HTR-8/SVneo (cell line): ENCODE measurements around the gene MPZL2.

Experiments used
- DNase-seq: peaks from one replicate; pipeline ENCODE4 v3.0.0; 2011; ENCODE audit warnings: low spot score, mixed read lengths; ENCODE audit not compliant: insufficient read length
- FAIRE-seq: peaks from 2 replicates; lab custom pipeline; 2011; peaks lifted over from hg19 to GRCh38; lab: Jason Lieb, UNC

MPZL2 gene

DNA sequence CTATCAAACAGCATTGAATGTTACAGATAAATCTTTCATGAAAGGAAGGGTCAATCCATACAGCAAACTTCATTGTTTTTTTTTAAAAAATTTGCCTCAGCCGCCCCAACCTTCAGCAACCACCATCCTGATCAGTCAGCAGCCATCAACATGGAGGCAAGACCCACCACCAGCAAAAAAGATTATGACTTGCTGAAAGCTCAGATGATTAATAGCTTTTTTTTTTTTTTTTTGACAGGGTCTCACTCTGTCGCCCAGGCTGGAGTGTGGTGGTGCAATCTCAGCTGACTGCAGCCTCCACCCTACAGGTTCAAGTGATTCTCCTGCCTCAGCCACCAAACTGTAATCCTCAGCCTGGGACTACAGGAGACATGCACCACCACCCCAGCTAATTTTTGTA is 22.4 kb upstream of the MPZL2 start:
- FAIRE-seq, result no peak

DNA sequence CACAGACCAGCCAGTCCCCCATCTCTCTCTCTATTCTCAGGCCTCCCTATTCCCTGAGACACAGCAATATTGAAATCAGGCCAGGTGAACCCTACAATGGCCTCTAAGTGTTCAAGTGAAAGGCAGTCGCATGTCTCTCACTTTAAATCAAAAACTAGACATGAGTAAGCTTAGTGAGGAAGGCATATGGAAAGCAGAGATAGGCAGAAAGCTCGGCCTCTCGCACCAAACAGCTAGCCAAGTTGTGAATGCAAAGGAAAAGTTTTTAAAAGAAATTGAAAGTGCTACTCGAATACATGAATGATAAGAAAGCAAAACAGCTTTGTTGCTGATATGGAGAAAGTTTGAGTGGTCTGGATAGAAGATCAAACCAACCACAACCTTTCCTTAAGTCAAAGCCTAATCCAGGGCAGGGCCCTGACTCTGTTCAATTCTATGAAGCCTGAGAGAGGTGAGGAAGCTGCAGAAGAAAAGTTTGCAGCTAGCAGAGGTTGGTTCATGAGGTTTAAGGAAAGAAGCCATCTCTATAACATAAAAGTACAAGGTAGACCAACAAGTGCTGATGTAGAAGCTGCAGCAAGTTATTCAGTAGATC is 19.8 kb upstream of the MPZL2 start:
- DNase-seq (no peak), FAIRE-seq (no peak)

More for the DNA sequence above, 22.4 kb upstream of the MPZL2 start:
- no peak for DNase-seq

DNA sequence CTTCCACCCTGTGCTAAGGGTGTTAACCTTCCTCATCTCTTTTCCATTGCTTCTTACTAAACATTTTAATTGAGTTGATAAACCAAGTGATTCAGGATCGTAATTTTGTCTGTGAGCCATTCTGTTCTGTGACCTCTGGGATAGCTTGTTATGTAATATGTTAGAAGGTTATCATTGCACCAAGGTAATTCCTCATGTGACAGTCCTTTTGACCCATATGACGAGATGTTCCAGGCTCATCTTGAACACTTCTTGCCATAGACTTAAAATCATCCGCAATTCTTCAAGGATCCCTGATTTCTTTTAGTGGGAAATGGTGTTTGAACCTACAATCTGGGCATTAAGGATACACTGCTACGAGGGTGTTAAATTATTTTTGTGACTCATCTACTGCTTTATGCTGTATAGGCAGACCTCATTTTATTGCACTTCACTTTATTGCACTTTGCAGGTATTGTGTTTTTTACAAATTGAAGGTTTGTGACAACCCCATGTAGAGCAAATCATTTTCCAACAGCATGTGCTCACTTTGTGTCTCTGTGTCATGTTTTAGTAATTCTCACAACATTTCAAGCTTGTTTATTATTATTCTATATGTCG is 19.0 kb upstream of the MPZL2 start:
- peak; percentile 38 for FAIRE-seq
- no peak for DNase-seq

DNA sequence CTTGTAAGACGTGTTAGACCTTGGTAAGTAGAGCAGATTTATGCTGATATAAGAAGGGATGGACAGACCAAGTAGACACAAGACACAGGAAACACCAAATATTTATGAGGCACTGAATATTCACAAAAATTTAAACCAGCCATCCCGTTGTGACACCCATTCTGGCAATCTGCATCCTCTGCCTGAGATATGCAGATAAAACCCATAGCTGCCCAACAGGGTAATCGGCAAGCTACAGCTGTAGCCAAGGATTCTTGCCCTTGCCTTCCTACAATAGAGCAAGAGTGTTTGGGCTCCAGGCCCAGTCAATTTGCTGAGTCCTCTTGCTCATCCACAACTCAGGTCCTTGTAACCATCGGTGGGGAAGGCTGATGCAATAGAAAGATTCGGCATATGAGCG is 18.5 kb upstream of the MPZL2 start:
- FAIRE-seq, result no peak
- DNase-seq, result no peak

DNA sequence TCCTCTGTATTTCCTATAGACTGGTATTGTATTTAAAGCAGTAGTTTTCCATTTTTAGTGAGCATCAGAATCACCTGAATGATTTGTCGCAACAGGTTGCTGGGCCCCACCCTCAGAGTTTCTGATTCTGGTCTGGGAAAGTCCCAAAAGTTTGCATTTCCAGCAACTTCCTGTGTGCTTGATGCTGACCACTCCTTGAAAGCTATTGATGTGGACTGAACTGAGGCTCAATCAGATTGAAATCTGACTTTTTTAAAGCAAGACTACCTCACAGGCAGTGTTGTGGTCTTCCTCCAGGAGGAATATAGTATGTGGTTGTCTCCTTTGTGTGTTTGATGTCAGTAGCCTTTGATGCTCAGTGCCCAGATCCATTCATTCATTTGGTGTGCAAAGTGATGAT is 17.2 kb upstream of the MPZL2 start:
- DNase-seq, result no peak
- no peak for FAIRE-seq

DNA sequence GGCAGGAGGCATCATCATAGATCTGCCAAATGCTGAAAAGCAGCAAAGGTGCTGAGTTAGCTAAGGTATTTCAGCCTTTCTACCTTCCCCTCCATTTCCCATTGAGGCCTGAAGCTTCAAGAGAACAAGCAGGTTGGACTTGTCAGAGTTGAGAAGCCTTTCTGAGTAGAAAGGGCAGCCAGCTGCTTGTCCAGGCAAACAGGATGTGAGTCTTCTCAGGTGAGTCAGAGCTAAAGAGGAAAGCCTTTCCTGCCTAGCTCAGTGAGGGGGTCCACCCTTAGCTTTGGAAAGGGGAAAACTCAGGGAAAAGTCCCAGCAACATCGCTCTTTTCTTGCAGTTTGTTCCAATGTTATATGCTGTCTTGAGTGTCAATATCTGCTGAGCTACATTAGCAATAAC is 13.2 kb upstream of the MPZL2 start:
- FAIRE-seq, result no peak
- DNase-seq, result peak; percentile 24

DNA sequence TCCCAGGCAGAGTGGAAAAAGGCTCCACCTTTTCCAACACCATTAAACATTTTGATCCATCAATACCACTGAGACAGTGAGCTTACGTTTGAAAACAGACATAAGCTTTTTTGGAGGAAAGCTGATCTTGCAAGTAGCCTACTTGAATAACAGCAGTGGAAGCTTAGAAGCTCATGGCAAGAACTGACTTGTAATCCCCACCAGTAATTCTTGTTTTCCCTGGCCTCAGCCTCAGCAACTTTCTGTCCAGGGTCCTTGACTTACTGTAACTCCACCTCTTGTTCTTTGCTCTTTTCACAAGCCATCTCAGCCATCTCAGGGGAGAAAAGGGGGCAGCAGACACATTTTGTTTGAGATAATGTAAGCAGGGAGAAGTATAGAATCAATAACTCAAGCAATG is 12.3 kb upstream of the MPZL2 start:
- DNase-seq (no peak), FAIRE-seq (no peak)

DNA sequence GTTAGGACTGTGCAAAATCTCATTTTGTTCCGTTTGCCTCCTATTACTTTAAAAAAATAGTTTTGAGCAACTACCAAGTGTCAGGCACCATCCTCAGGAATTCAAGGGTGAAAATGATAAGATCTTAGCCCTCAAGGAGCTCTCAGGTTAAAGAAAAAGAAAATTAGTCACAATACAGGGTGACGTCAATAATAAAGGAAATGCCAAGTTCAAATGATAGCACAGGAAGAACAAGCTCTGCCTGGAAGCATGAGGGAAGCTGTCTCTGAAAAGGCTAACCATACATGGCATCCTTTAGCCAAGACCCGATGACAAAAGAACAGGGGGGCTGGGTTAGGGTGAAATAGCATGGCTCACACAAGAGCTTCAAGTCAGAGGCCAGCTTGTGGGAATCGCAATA is 11.1 kb upstream of the MPZL2 start:
- DNase-seq (peak; percentile 60), FAIRE-seq (no peak)

DNA sequence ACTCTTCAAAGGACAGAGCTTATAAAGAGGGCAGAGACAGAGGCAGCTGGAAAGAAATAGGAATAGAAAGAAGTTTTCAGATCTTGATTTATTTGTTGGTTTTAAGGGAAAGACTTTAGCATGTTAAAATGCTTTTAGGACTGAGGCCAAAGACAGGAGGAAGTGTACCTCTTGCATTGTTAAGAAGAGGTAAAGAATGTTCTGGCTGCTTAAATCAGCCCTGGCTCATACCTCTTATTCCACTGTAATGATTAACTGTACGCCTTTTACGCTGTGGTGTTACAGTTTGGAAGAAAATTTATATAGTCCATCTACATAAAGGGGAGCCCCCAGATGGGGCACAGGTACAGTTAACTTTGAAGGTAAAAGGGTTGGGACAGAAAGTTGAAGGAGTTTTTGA is 10.1 kb upstream of the MPZL2 start:
- FAIRE-seq (no peak), DNase-seq (no peak)

DNA sequence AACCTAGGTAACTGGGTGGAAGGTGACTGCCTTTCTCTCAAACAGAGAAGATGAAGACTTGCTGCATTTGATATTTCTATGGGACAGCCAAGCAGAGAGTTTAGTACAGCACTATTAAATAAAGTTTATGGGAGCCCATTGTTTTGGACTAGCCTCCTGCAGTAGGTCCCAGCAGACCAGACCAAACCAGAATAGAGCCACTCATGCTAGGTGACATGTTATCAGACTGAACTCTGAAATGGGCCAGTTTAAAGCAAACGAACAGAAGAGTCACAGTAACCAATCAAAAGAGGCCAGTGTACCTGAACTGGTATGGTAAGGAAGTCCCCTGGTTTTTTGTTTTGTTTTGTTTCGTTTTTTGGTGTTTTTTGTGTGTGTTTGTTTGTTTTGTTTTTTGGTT is 7.9 kb upstream of the MPZL2 start:
- FAIRE-seq (no peak), DNase-seq (no peak)

DNA sequence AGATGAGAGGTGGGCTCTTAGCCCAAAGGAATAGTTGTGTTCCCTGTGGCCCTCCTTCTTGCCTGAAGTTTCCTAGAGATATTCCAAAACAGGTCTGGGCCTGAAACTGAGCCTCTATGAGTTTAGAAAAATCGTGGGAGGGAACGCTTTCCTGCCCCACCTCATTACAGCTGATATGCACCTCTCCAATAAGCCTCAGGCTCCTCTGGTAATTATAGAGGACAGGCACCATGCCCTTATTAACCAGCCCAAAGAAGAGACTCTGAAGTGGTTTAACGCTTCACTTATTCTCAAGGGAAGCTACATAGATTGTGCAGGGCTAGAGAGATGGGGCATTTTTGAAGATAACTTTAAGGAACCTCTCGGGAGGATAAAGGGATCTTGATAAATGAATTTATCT is 3.4 kb upstream of the MPZL2 start:
- no peak for DNase-seq
- no peak for FAIRE-seq

DNA sequence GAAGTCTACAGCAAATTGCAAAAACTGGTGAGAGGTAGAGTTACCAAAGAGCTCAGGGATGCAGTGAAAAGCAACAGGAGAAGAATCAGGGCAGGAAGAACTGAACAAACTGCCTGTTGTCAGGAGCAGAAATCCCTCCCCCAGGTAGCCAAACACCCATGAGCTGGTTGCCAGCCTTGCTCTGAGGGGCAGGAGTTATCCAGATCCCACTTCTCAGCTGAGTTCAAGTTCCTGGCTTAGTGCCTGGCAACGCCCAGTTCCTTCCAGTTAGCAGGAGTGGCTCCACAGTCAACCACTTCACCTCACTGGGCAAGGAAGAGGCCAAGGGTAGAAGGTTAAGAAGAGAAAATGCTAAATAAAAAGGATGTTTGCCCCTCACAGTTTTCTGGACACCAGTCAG is 1.9 kb upstream of the MPZL2 start:
- DNase-seq (no peak), FAIRE-seq (no peak)

DNA sequence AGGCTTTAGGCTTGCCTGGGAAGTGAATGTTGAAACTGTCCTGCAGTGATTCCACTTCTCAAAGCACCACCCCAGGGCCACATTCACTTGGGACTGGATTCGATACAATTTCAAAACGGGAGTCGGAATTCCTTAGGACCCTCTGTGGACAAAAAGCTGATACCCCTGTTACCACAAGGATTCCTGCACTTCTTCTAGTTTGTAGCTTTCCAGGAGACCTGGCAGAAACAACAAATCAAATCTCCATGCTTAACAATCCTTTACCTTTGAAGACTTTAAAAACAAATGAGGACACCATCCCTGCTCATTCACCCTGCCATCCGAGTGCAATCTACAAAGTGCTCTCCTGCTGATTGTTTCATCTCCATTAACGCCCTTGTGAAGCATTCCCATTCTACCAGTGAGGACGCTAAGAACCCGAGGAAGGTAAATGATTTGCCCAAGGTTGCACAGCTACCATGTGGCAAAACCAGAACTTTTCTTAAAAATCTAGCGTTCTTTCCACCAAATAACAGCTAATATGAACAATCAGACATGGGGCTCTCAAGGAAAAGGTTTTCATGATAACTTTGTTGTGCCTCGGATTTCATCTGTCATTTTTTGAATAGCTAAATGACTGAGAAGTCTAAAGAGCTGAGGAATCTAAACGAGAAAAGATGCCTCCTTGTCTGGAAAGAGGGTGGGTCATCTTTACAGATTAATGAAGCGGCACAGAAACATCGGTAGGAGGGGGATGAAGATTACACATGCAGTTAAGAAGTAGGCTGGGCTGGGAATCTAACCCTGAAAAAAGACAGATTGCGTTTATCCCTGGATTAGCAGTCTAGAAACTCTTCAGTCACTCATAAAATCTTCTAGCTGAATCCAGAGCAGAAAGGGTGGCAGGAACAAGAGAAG is 720 bp upstream of the MPZL2 start:
- DNase-seq (no peak), FAIRE-seq (no peak)

DNA sequence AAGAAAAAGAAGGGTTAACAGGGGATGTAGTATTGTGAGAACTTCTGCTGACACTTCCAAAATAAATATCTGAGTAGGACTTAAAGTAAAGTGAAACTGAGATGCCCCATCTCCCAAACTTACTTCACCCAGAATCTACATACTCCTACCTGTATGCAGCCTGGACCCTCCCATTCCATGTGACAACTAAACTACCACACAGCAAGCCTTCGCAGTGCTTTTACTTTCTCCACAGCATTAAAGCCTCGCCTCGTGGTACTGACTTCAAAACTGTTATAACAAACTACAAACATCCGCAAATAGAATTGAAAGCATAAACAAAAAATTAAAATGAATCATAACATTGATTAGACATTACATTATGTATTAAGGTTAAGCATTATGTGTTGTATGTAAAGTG is 985 bp downstream of the MPZL2 start:
- no peak for DNase-seq
- no peak for FAIRE-seq

DNA sequence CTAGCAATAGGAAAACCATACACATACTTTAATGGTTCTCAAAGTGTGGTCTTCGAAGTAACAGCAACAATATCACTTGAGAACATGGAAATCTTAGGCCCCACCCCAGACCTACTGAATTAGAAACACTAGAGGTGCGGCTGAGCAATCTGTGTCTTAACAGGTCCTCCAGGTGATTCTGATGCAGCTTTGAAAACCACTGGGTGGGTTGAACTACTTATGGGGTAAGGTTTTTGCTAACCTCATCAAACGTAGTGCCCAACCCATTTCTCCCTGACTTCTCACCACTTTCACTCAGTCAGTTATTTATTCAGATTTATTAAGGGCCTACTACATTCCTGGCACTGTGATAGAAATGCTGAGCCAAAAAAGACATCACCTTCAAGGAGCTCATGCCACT is 3.7 kb downstream of the MPZL2 start:
- FAIRE-seq (no peak), DNase-seq (no peak)

DNA sequence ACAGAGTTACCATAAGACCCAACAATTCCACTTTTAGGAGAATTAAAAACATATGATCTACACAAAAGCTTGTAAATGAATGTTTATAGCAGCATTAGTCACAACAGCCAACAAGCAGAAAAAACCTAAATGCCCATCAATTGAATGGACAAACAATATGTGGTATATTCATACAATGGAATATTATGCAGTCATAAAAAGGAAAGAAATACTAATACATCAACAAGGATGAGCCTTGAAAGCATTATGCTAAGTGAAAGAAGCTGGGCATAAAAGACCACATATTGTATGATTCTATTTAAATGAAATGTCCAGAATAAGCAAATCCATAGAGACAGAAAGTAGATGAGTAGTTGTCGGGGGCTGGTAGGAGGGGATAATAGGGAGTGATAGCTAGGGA is 5.0 kb downstream of the MPZL2 start:
- FAIRE-seq (no peak), DNase-seq (no peak)

DNA sequence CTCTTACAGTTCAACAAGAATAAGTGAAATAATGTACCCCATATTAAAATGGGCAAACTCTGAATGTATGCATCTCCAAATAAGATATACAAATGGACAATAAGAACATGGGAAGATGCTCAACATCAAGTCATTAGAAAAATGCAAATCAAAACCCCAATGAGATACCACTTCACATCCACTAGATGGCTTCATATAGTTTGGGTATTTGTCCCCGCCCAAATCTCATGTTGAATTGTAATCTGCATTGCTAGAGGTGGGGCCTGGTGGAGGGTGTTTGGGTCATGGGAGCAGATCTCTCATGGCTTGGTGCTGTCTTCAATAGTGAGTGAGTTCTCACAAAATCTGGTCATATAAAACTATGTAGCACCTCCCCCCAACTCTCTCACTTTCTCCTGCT is 5.7 kb downstream of the MPZL2 start:
- DNase-seq, result no peak

DNA sequence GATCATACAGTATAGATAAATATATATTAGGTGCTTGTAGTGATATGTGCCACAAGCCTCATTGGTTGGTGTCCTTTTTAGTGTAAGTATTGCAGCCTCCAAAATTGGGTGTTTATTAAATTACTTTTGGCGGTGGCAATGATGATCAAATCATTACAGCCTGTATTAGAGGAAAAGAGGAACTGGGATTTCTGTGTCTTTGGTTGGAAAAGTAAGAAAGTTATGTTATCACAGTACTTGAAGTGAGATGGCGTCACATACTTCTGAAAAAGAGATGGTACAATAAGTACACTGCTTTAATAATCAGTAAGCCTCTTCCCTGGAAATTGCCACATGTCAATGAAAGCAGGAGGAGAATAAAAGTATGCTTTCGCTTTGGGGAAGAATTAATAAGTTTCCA is 11.4 kb downstream of the MPZL2 start:
- FAIRE-seq (no peak), DNase-seq (no peak)

More for the DNA sequence above, 5.7 kb downstream of the MPZL2 start:
- FAIRE-seq, result no peak

DNA sequence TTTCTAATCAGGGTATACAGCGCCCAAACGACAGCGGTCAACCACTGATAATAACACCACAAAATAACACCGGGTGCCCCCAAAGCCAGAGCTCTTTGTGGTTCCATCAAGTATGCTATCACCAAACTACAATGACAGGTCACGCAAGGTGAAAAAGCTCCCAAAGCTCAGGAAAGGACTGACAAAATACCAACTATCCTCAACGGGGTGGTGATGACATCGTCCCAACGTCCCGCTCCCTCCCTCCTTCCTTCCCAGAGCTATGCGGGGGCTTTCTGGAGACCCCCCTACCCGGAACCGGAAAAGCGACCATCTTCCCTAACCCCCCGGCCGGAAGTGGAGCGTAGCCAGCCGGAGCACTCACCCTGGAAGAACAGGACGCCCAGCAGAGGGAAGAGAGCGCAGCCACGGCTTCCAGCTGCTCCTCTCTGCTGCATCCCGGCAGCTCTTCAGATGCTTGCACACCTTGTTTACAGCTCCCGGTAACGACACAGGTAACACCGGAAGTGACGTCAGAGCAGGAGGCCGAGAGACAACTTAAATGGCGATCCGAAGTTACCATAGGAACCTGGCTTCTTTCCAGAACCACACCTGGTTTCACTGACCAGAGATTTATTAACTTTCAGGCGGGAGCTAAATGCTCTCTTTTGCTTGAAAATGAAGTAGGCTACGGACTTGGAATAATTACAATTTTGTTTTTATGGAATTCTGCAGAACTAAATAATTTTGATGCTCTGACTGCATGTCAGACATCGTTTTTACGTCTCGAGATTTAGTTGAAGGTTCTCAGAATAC is 12.0 kb downstream of the MPZL2 start, which contains the start of gene MPZL3:
MPZL3 (minus strand) TSS at position 508 of the 795 bp plus-strand sequence; CDS start at position 437, 71 bp downstream.
- peak; percentile 83 for FAIRE-seq

DNA sequence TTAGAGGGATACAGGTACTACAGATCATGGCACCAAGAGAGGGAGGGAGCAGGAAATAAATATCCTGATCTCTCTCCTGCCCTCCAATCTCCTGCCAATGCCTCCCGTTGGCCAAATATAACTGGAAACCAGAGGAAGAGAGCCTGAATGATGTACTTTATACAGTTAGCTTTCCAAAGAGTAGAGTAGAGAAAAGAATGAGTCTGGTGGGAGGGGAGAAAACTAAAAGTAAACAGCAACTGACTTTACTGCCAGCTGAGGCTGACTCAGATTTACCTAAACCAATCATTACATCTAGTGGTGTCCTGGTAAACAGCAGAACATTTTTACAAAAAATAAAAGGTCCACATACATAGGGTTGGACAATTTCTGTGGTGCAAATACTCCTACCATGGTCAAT is 17.1 kb downstream of the MPZL2 start:
- no peak for DNase-seq
- FAIRE-seq, result no peak

More for the DNA sequence above, 12.0 kb downstream of the MPZL2 start, which contains the start of gene MPZL3:
- peak; percentile 84 for DNase-seq
